BJ (cell line): ENCODE measurements around the gene SLC6A12. TPM values are rescaled to one million over a fixed set of nuclear protein-coding genes. Genes with fewer than 3 reads are reported as not detected.
"Not testable (repeated sequence)": the region's sequence is repeated elsewhere in the genome, so short reads cannot be mapped to it uniquely, and the experiment has no call there.

Experiments used
- CTCF ChIA-PET: fragments of 350-600 bp; formaldehyde crosslinking; extraction: SDS; loops from one replicate; lab custom pipeline; 2021; ENCODE audit warnings: antibody characterized with exemption, inconsistent platforms; lab: Yijun Ruan, JAX
- POLR2A ChIA-PET: fragments of 300-600 bp; sonication (Branson Sonifier 250); formaldehyde crosslinking; extraction: SDS; loops from one replicate; lab custom pipeline; 2021; ENCODE audit warnings: antibody characterized with exemption; lab: Charles Lee
- DNase-seq: peaks from one replicate; pipeline ENCODE4 v3.0.0-alpha.2; 2011; ENCODE audit warnings: low read depth
- H3K27me3 ChIP-seq: 2 replicates; pipeline ENCODE4 v1.6.0; 2011; ENCODE audit warnings: low read length; ENCODE audit not compliant: control insufficient read depth, insufficient read depth
- H3K36me3 ChIP-seq: 2 replicates; pipeline ENCODE4 v1.5.1; 2011; ENCODE audit warnings: low read length; ENCODE audit not compliant: control insufficient read depth, insufficient read depth
- H3K4me3 ChIP-seq: 2 replicates; pipeline ENCODE4 v1.5.1; 2011; ENCODE audit warnings: low read depth, mild to moderate bottlenecking, control low read depth, low read length
- polyA plus RNA-seq: library from polyadenylated mRNA; depleted of rRNA; stranded (reverse); fragments of >200 nt; gene quantifications from 2 replicates; pipeline ENCODE4 v1.2.3, GENCODE V29; 2011
- TF ChIP-seq, protein P1 (sequence below): IDR thresholded peaks from 2 replicates; pipeline ENCODE4 v1.5.1; 2011; ENCODE audit warnings: low read depth, mild to moderate bottlenecking, control low read depth, inconsistent platforms, low read length, moderate library complexity; ENCODE audit not compliant: insufficient read depth

SLC6A12 gene
- polyA plus RNA-seq, 1 experiment: not detected

DNA sequence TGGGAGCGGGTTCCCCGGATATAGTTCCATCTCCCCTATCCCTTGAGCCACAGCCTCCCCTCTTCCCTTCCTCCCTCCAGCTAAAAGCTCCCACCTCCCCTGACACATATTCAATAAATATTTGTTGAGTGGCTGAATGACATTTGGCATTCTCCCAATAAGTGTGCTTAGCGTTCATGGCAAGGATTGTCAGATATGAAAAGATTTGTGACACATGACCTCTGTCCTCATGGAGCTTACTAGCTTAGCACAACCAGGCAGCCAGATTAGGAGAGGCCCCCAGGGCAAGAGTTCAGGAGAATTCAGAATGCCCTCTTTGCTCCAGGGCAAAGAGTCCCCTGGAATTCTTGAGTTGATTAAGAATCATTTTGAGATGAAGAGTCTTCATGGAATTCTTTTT, 22.5 kb upstream of the SLC6A12 start:
- TF ChIP-seq, protein P1, sequence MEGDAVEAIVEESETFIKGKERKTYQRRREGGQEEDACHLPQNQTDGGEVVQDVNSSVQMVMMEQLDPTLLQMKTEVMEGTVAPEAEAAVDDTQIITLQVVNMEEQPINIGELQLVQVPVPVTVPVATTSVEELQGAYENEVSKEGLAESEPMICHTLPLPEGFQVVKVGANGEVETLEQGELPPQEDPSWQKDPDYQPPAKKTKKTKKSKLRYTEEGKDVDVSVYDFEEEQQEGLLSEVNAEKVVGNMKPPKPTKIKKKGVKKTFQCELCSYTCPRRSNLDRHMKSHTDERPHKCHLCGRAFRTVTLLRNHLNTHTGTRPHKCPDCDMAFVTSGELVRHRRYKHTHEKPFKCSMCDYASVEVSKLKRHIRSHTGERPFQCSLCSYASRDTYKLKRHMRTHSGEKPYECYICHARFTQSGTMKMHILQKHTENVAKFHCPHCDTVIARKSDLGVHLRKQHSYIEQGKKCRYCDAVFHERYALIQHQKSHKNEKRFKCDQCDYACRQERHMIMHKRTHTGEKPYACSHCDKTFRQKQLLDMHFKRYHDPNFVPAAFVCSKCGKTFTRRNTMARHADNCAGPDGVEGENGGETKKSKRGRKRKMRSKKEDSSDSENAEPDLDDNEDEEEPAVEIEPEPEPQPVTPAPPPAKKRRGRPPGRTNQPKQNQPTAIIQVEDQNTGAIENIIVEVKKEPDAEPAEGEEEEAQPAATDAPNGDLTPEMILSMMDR: no peak
- Histone ChIP-seq H3K36me3 (no peaks in the 10 kb centered on the region), H3K4me3 (no peak overlapping the region), H3K27me3 (peaks cover 10% of the 10 kb centered on the region)
- no peak for DNase-seq
- ChIA-PET POLR2A (no interaction called here), CTCF (no interaction called here)

DNA sequence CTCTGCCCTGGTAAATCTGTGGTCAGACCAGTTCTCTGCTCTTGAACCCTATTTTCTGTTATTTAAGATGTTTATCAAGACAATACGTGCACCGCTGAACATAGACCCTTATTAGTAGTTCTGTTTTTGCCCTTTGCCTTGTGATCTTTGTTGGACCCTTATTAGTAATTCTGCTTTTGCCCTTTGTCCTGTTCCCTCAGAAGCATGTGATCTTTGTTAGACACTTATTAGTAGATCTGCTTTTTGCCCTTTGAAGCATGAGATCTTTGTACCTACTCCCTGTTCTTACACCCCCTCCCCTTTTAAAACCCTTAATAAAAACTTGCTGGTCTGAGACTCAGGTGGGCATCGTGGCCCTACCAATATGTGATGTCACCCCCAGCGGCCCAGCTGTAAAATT, 22.0 kb upstream of the SLC6A12 start:
- H3K36me3 ChIP-seq, DNase-seq, POLR2A ChIA-PET, H3K4me3 ChIP-seq, CTCF ChIA-PET: not testable (repeated sequence)
- peaks cover 12% of the 10 kb centered on the region for H3K27me3 ChIP-seq

DNA sequence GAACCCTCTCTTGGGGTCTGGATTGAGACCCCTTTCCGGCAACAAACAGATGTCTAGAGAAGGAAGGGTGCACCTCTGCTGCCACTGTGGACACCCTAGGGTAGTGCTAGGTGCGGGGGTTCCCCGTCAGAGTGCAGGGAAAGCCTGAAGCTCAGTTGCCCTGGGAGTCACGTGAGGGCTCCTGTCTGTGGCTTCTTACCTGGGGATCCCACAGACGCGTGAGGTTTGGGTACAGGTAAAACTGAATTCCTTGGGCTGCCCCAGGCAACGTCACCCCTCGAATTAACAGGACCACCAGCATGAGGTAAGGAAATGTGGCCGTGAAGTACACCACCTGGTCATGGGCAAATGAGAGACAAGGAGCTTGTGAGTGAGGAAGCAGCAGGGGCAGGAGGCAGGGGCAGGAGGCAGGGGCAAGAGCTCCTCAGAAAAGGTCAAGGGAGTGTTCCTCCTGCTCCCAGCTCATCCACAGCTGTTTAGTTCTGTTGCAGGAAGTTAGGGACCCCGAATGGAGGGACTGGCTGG, 21.0 kb upstream of the SLC6A12 start:
- Histone ChIP-seq H3K36me3 (no peaks in the 10 kb centered on the region), H3K27me3 (peaks cover 14% of the 10 kb centered on the region), H3K4me3 (no peak overlapping the region)
- no peak for DNase-seq
- ChIA-PET CTCF (interaction anchor here (0.6 kb wide), 1 partner anchor 12 kb away, joined by 3 read pairs; no protein-coding TSS in a partner anchor), POLR2A (no interaction called here)
- TF ChIP-seq, protein P1: no peak

DNA sequence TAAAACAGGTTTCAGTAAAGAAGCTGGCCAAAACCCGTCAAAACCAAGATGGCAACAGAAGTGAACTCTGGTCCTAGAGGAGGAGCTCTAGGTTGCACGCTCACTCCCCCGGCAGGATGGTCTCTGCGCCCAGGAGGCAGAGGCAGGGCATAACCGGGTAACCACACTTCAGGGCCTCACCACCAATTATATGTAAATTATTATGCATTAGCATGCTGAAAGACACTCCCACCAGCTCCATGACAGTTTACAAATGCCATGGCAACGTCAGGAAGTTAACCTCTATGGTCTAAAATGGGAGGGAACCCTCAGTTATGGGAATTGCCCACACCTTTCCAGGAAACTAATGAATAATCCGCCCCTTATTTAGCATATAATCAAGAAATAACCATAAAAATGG, 20.1 kb upstream of the SLC6A12 start:
- CTCF ChIA-PET: interaction anchor here (0.9 to 2.0 kb wide), 2 partner anchors 11 to 27 kb away, joined by 3 to 6 read pairs; no protein-coding TSS in a partner anchor
- peaks cover 16% of the 10 kb centered on the region for H3K27me3 ChIP-seq
- no peaks in the 10 kb centered on the region for H3K36me3 ChIP-seq
- no peak overlapping the region for H3K4me3 ChIP-seq
- POLR2A ChIA-PET: no interaction called here
- DNase-seq: no peak
- TF ChIP-seq, protein P1: no peak

DNA sequence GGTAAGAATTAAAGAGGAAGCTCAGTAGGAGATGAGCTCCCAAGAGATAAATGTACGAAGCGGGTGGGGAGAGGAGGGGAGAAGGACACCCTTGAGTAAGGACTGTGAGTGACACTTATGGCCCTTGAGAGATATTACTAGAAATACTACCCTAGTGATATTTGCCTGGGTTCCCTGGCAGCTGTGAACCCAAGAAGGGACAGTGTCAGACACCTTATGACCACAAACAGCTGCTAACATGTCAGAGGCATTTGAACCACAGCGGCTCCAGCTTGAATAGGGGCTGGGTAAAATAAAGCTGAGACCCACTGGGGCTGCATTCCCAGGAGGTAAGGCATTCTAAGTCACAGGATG, 19.6 kb upstream of the SLC6A12 start:
- peaks cover 16% of the 10 kb centered on the region for H3K27me3 ChIP-seq
- POLR2A ChIA-PET: no interaction called here
- CTCF ChIA-PET: interaction anchor here (0.9 to 2.0 kb wide), 2 partner anchors 11 to 28 kb away, joined by 3 to 6 read pairs; no protein-coding TSS in a partner anchor

More for the DNA sequence above, 19.6 kb upstream of the SLC6A12 start:
- no peak for DNase-seq
- TF ChIP-seq, protein P1: no peak
- H3K4me3 ChIP-seq: no peak overlapping the region
- H3K36me3 ChIP-seq: no peaks in the 10 kb centered on the region
